Kidney epithelial cell (primary cell): ENCODE data around the gene KDELR3. TPM values are rescaled to one million over a fixed set of nuclear protein-coding genes. Genes with fewer than 3 reads are reported as not detected.

ENCODE experiments used
- DNase-seq: peaks from one replicate; pipeline ENCODE4 v3.0.0-alpha.2; 2010; ENCODE audit warnings: low read depth
- H3K27me3 ChIP-seq: 2 replicates; pipeline ENCODE4 v1.6.0; 2011; ENCODE audit warnings: low read length; ENCODE audit not compliant: control insufficient read depth, insufficient read depth
- H3K36me3 ChIP-seq: 2 replicates; pipeline ENCODE4 v1.5.1; 2011; ENCODE audit warnings: low read length; ENCODE audit not compliant: control insufficient read depth, insufficient read depth
- H3K4me3 ChIP-seq: 2 replicates; pipeline ENCODE4 v1.5.1; 2011; ENCODE audit warnings: low read depth, mild to moderate bottlenecking, control low read depth, low read length
- CTCF ChIP-seq: IDR thresholded peaks from 2 replicates; pipeline ENCODE4 v1.5.1; 2011; ENCODE audit warnings: mild to moderate bottlenecking, moderate library complexity, low read length, control low read depth, inconsistent platforms; ENCODE audit not compliant: insufficient read depth, poor library complexity, severe bottlenecking
- total RNA-seq: library from RNA; depleted of rRNA; stranded (reverse); fragments of >200 nt; gene quantifications from 2 replicates; pipeline ENCODE4 v1.2.3, GENCODE V29; 2015

Gene KDELR3
- total RNA-seq, 1 donor from 2014 or later = 17.0 TPM

DNA sequence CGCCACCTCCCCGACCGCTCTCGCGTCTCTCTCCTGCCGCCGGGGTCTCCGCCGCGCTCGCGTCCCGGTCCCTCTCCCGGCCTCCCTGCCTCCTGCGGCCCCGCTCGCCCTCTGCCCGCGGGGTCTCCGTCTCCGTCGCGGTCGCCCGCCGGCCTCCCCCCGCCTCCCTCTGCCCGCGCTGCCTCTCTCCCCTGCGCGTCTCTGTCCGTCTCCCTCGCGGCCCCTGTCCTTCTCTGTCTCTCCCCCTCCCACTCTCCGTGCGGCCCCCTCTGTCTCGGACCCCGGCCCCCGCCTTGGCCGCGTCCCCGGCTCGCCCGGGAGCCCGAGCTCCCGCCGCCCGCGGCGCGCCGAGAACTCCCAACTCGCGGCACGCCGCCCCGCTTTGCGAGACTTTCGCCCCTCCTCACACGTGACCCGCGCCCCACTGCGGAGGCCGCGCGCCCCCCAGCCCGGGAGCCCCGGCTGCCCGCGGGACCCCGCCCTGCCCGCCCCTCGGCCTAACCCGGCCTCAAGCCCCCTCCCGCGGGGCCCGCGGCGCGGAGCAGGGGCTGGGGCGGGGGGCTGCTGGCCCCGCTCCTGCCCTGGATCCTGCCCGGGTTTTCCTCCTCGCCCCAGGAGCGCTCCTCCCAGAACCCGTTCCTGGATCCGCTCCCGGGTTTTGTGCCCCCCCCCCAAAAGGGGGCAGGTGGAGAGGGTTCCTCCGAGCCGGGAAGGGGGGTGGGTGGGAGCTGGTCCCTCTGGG is 12.2 kb upstream of the KDELR3 start:
- DNase-seq = no peak
- Histone ChIP-seq H3K36me3 (no peaks in the 10 kb centered on the region), H3K4me3 (peak overlapping the region; percentile 34), H3K27me3 (peaks cover 65% of the 10 kb centered on the region)
- TF ChIP-seq CTCF = no peak

DNA sequence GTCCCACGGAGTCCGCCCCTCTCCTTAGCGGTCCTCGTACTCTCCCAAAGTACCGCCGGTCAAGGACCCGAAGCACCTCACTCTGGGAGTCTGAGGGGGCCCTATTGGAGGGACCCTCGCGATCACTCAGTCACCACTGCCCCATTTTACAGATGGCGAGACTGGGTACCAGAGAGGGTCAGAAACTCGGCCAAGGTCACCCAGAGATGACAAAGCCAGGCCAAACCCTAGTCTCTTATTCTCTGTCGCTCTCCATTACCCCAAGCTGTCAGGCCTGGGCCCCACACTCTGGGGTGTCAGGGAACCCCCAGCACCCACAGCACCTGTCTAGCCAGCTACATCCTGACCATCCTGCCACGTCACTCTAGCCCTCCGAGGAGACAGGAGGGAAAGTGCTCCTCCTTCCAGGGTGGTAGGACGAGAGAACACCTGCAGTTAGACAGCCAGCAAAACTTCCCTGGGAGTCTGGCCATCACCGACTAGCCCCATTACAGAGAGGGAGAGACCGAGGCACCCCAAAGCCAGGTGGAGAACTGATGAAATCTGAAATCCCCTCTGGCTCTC is 11.5 kb upstream of the KDELR3 start:
- Histone ChIP-seq H3K4me3 (no peak overlapping the region), H3K27me3 (peaks cover 67% of the 10 kb centered on the region), H3K36me3 (no peaks in the 10 kb centered on the region)
- DNase-seq = no peak
- no peak for TF ChIP-seq CTCF

DNA sequence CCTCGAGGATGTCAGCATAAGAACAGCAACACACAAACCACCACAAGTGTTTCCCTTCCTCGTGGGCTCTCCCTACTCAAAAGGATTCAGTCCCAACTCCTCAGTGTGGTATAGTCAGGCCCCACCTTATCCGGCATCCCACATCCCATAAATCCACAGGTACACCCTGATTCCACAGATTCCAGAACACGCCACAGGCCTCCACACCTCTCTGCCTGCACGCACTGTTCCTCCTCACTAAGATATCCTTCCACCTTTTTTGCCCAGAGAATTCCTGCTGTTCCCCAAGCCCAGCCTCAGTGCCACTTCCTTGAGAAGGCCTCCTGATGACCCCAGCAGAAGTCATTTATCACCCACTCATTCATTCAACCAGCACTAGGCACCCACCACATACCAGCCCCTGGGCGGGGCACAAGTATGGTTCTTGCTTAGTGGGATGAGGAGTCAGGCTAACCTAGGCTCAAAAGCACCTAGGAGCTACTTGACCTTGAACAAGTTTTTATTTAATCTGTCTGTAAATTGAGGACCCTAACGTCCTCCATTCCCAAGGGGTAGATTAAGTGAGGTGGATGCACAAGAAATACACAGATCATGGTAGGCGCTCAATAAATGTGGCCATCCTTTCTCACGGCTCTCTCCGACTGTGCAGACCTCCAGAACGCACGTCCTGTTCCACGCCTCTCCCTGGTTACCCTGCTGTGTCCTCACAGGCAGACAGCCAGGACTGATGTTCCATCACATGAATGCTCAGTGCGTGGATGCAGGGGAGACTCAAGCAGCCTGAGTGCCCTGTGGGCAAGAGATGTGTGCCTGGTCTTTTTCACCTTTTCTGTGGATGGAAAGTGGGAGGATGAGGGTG is 10.8 kb upstream of the KDELR3 start:
- Histone ChIP-seq H3K36me3 (no peaks in the 10 kb centered on the region), H3K4me3 (no peak overlapping the region), H3K27me3 (peaks cover 64% of the 10 kb centered on the region)
- no peak for TF ChIP-seq CTCF
- no peak for DNase-seq

GRCh38 chr22:38460426-38460840 is 7.5 kb upstream of the KDELR3 start:
- H3K27me3 ChIP-seq = peaks cover 41% of the 10 kb centered on the region
- TF ChIP-seq CTCF = no peak
- no peak overlapping the region for H3K4me3 ChIP-seq
- no peak for DNase-seq
- H3K36me3 ChIP-seq = no peaks in the 10 kb centered on the region

DNA sequence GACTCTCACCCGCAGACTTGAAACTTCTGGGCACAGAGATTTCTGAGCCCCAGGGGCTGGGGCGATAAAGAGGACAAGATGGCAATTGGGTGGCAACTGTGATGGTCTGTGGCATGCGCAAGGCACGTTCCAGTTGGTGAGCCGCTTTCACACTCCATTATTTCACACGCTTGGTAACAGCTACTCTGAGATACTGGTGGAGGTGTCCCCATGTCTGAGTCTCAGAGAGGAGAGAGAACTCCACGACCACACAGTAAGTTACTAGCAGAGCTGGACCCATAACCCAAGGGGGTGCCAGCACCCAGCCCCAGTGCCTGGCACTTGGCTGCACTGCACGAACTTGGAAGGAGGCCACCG is 6.9 kb upstream of the KDELR3 start:
- DNase-seq = no peak
- H3K4me3 ChIP-seq = no peak overlapping the region
- peaks cover 37% of the 10 kb centered on the region for H3K27me3 ChIP-seq
- TF ChIP-seq CTCF = no peak
- no peaks in the 10 kb centered on the region for H3K36me3 ChIP-seq
